SK-N-SH (cell line): ENCODE data around the gene ASB3. TPM values are rescaled to one million over a fixed set of nuclear protein-coding genes. Genes with fewer than 3 reads are reported as not detected.

Experiments used
- CTCF ChIA-PET: fragments of 300-600, 350-600 bp; formaldehyde crosslinking; extraction: SDS; loops from one replicate; lab custom pipeline; 2021; lab: Yijun Ruan, JAX
- POLR2A ChIA-PET: fragments of 350-600 bp; sonication (Branson Sonifier 250); formaldehyde crosslinking; extraction: SDS; loops from one replicate; lab custom pipeline; 2020; ENCODE audit warnings: antibody characterized with exemption, inconsistent platforms; lab: Yijun Ruan, JAX
- DNase-seq: peaks from one replicate; pipeline ENCODE4 v3.0.0; 2012
- H2AFZ ChIP-seq: fragments of 200-600 bp; sonication (generic); 2 replicates; pipeline ENCODE4 v1.8.1; 2016; ENCODE audit warnings: antibody characterized with exemption, mild to moderate bottlenecking, low read depth
- H3F3A ChIP-seq: fragments of 200-600 bp; sonication (generic); replicated peaks from 2 replicates; pipeline ENCODE3; 2016; ENCODE audit warnings: antibody characterized with exemption, mild to moderate bottlenecking; ENCODE audit not compliant: insufficient read depth
- H3K27ac ChIP-seq, 2 experiments: fragments of 200-500 bp in 1 of 2; fragments of 200-600 bp in 1 of 2; sonication (Bioruptor generic) in 1 of 2; sonication (generic), shearing (Covaris generic) in 1 of 2; 2 replicates each; pipeline versions ENCODE4 v1.5.1 to v1.6.1; 2014 to 2016; ENCODE audit warnings: low read depth in 2 of 2, inconsistent platforms in 1 of 2, low read length in 1 of 2, mild to moderate bottlenecking in 1 of 2, mixed read lengths in 1 of 2
- H3K27me3 ChIP-seq: fragments of 200-600 bp; sonication (generic), shearing (Covaris generic); 2 replicates; pipeline ENCODE4 v1.6.1; 2016; ENCODE audit warnings: mixed run types; ENCODE audit not compliant: insufficient read depth
- H3K36me3 ChIP-seq, 2 experiments: fragments of 200-500 bp in 1 of 2; fragments of 200-600 bp in 1 of 2; sonication (Bioruptor generic) in 1 of 2; sonication (generic) in 1 of 2; replicated peaks in 1 of 2; 2 replicates each; pipeline versions ENCODE3 to v1.5.1; 2014 to 2016; ENCODE audit warnings: low read length in 1 of 2, mild to moderate bottlenecking in 1 of 2; ENCODE audit not compliant: insufficient read depth in 2 of 2, control insufficient read depth in 1 of 2
- H3K4me1 ChIP-seq, 2 experiments: fragments of 200-500 bp in 1 of 2; fragments of 200-600 bp in 1 of 2; sonication (Bioruptor generic) in 1 of 2; sonication (generic), shearing (Covaris generic) in 1 of 2; 2 replicates each; pipeline versions ENCODE4 v1.5.1 to v1.6.1; 2014 to 2016; ENCODE audit warnings: low read depth in 1 of 2, low read length in 1 of 2, mixed run types in 1 of 2; ENCODE audit not compliant: insufficient read depth in 2 of 2, control insufficient read depth in 1 of 2
- H3K4me2 ChIP-seq: fragments of 200-600 bp; sonication (generic), shearing (Covaris generic); 2 replicates; pipeline ENCODE4 v1.6.1; 2017; ENCODE audit warnings: mixed run types
- H3K4me3 ChIP-seq, 2 experiments: fragments of 200-500 bp in 1 of 2; fragments of 200-600 bp in 1 of 2; sonication (Bioruptor generic) in 1 of 2; sonication (generic), shearing (Covaris generic) in 1 of 2; 2 replicates each; pipeline versions ENCODE4 v1.5.1 to v1.8.1; 2014 to 2016; ENCODE audit warnings: low read depth in 2 of 2, inconsistent platforms in 1 of 2, low read length in 1 of 2, mild to moderate bottlenecking in 1 of 2, mixed read lengths in 1 of 2, moderate library complexity in 1 of 2
- H3K79me2 ChIP-seq: fragments of 200-600 bp; sonication (generic); 2 replicates; pipeline ENCODE4 v1.8.1; 2017; ENCODE audit warnings: mild to moderate bottlenecking; ENCODE audit not compliant: insufficient read depth
- H3K9ac ChIP-seq: fragments of 200-600 bp; sonication (generic); 2 replicates; pipeline ENCODE4 v1.6.1; 2017; ENCODE audit warnings: mixed run types
- H3K9me2 ChIP-seq: fragments of 200-600 bp; sonication (generic); 2 replicates; pipeline ENCODE4 v1.6.1; 2017; ENCODE audit warnings: mixed run types
- H3K9me3 ChIP-seq: fragments of 200-600 bp; sonication (generic); 2 replicates; pipeline ENCODE4 v1.6.1; 2017; ENCODE audit warnings: mixed run types, mild to moderate bottlenecking, moderate library complexity
- H4K20me1 ChIP-seq: fragments of 200-600 bp; sonication (generic); 2 replicates; pipeline ENCODE4 v1.6.1; 2017; ENCODE audit warnings: mild to moderate bottlenecking, mixed run types; ENCODE audit not compliant: insufficient read depth
- EP300 ChIP-seq, 2 experiments: IDR thresholded peaks; 2 replicates each; pipeline versions ENCODE4 v1.4.0 to v1.6.1; 2012; ENCODE audit warnings: borderline replicate concordance in 1 of 2, low read depth in 1 of 2, low read length in 1 of 2
- FOSL2 ChIP-seq: IDR thresholded peaks from 2 replicates; pipeline ENCODE4 v1.4.0; 2012; ENCODE audit warnings: low read depth, mild to moderate bottlenecking, moderate library complexity, borderline replicate concordance
- GABPA ChIP-seq: IDR thresholded peaks from 2 replicates; pipeline ENCODE4 v1.4.0; 2012; ENCODE audit warnings: low read depth, mild to moderate bottlenecking
- NFIC ChIP-seq: IDR thresholded peaks from 2 replicates; pipeline ENCODE4 v1.4.0; 2012; ENCODE audit warnings: borderline replicate concordance
- RFX5 ChIP-seq: IDR thresholded peaks from 2 replicates; pipeline ENCODE4 v1.6.1; 2012; ENCODE audit warnings: mild to moderate bottlenecking, improper control_type of control experiment, low read length
- RXRA ChIP-seq: IDR thresholded peaks from 2 replicates; pipeline ENCODE4 v1.4.0; 2012; ENCODE audit warnings: low read depth, mild to moderate bottlenecking, borderline replicate concordance
- SMC3 ChIP-seq: IDR thresholded peaks from 2 replicates; pipeline ENCODE4 v1.6.1; 2012; ENCODE audit warnings: low read depth, low read length, improper control_type of control experiment
- TAF1 ChIP-seq: IDR thresholded peaks from 2 replicates; pipeline ENCODE4 v1.6.1; 2012; ENCODE audit warnings: low read depth, mild to moderate bottlenecking, low read length, moderate library complexity, borderline replicate concordance
- TCF12 ChIP-seq: IDR thresholded peaks from 2 replicates; pipeline ENCODE4 v1.4.0; 2012
- TEAD4 ChIP-seq: IDR thresholded peaks from 2 replicates; pipeline ENCODE4 v1.4.0; 2012; ENCODE audit warnings: mild to moderate bottlenecking, borderline replicate concordance; ENCODE audit not compliant: insufficient read depth
- WGBS: methylation state at CpG from one replicate; pipeline ENCODE4 v1.1.6; 2017; ENCODE audit warnings: low lambda C conversion rate; 5-methylcytosine and 5-hydroxymethylcytosine counted together
- polyA plus RNA-seq, 3 experiments: library from polyadenylated mRNA; depleted of rRNA; stranded (reverse); fragments of >200 nt; gene quantifications; 2 replicates each; pipeline ENCODE4 v1.2.3, GENCODE V29; 2012
- TF ChIP-seq, protein P1 (sequence below): IDR thresholded peaks from 2 replicates; pipeline ENCODE4 v1.4.0; 2012; ENCODE audit warnings: low read depth, borderline replicate concordance
- TF ChIP-seq, protein P2 (sequence below): IDR thresholded peaks from 2 replicates; pipeline ENCODE4 v1.6.1; 2012; ENCODE audit warnings: mild to moderate bottlenecking, low read depth, low read length, moderate library complexity
- TF ChIP-seq, protein P3 (sequence below): IDR thresholded peaks from 2 replicates; pipeline ENCODE4; 2012
- TF ChIP-seq, protein P4 (sequence below): IDR thresholded peaks from 2 replicates; pipeline ENCODE4 v1.4.0; 2012; ENCODE audit warnings: low read depth, borderline replicate concordance
- TF ChIP-seq, protein P5 (sequence below): fragments of 150-350 bp; IDR thresholded peaks from 2 replicates; pipeline ENCODE4 v1.6.1; 2017; ENCODE audit warnings: antibody characterized with exemption, low read length, low read depth, borderline replicate concordance

ASB3 gene
- polyA plus RNA-seq, 1 of the 3 experiments (the other 2 are of a cell fraction), result 16.2 TPM

DNA sequence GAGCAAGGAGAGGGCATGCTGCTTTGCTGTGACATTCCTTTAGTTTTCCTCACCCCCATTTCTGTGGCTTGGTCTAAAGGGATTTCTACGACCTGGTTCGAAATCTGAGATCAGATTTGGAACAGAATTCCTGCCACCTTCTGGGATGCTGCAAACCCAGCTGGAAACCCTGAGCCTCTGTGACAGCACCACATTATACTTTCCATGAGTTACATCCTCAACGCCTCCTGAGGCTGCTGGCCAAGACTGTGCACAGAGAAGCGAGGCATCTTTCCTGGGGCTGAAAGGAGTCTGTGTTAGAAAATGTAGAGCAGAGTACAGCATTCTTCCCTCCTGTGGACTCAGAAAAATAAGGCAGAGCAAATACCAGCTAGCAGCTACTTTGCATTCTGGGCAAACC, 157.3 kb downstream of the ASB3 start:
- H3K36me3 ChIP-seq, result no peaks in the 10 kb centered on the region
- H3F3A ChIP-seq, result no peaks in the 10 kb centered on the region
- H3K27ac ChIP-seq, result no peak overlapping the region
- WGBS, result 67% methylated on average over 3 of the region's 4 CpGs
- no peaks in the 10 kb centered on the region; a peak in 1 of 4 replicates for H3K4me1 ChIP-seq
- POLR2A ChIA-PET, result no interaction called here
- H3K79me2 ChIP-seq, result no peaks in the 10 kb centered on the region
- H3K9me3 ChIP-seq, result no peaks in the 10 kb centered on the region
- H3K27me3 ChIP-seq, result no peaks in the 10 kb centered on the region
- H4K20me1 ChIP-seq, result no peaks in the 10 kb centered on the region
- H3K4me2 ChIP-seq, result no peak overlapping the region
- no peak overlapping the region for H3K4me3 ChIP-seq
- H3K9me2 ChIP-seq, result no peaks in the 10 kb centered on the region
- DNase-seq, result no peak
- no peak overlapping the region for H3K9ac ChIP-seq
- CTCF ChIA-PET, result interaction anchor here (0.9 kb wide), 1 partner anchor 26 kb away, joined by 3 read pairs; no protein-coding TSS in a partner anchor
- TF ChIP-seq TAF1 (no peak), TCF12 (no peak), RXRA (no peak), EP300 (IDR thresholded peaks at IDR 0.05; ENCODE audit: borderline replicate concordance in 1 of 2, low read depth in 1 of 2, low read length in 1 of 2) (no peak), GABPA (no peak), RFX5 (no peak), TEAD4 (no peak), FOSL2 (no peak), SMC3 (no peak), NFIC (no peak)
- TF ChIP-seq, protein P1, sequence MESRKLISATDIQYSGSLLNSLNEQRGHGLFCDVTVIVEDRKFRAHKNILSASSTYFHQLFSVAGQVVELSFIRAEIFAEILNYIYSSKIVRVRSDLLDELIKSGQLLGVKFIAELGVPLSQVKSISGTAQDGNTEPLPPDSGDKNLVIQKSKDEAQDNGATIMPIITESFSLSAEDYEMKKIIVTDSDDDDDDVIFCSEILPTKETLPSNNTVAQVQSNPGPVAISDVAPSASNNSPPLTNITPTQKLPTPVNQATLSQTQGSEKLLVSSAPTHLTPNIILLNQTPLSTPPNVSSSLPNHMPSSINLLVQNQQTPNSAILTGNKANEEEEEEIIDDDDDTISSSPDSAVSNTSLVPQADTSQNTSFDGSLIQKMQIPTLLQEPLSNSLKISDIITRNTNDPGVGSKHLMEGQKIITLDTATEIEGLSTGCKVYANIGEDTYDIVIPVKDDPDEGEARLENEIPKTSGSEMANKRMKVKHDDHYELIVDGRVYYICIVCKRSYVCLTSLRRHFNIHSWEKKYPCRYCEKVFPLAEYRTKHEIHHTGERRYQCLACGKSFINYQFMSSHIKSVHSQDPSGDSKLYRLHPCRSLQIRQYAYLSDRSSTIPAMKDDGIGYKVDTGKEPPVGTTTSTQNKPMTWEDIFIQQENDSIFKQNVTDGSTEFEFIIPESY, result no peak
- TF ChIP-seq, protein P2, sequence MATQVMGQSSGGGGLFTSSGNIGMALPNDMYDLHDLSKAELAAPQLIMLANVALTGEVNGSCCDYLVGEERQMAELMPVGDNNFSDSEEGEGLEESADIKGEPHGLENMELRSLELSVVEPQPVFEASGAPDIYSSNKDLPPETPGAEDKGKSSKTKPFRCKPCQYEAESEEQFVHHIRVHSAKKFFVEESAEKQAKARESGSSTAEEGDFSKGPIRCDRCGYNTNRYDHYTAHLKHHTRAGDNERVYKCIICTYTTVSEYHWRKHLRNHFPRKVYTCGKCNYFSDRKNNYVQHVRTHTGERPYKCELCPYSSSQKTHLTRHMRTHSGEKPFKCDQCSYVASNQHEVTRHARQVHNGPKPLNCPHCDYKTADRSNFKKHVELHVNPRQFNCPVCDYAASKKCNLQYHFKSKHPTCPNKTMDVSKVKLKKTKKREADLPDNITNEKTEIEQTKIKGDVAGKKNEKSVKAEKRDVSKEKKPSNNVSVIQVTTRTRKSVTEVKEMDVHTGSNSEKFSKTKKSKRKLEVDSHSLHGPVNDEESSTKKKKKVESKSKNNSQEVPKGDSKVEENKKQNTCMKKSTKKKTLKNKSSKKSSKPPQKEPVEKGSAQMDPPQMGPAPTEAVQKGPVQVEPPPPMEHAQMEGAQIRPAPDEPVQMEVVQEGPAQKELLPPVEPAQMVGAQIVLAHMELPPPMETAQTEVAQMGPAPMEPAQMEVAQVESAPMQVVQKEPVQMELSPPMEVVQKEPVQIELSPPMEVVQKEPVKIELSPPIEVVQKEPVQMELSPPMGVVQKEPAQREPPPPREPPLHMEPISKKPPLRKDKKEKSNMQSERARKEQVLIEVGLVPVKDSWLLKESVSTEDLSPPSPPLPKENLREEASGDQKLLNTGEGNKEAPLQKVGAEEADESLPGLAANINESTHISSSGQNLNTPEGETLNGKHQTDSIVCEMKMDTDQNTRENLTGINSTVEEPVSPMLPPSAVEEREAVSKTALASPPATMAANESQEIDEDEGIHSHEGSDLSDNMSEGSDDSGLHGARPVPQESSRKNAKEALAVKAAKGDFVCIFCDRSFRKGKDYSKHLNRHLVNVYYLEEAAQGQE, result no peak
- TF ChIP-seq, protein P3, sequence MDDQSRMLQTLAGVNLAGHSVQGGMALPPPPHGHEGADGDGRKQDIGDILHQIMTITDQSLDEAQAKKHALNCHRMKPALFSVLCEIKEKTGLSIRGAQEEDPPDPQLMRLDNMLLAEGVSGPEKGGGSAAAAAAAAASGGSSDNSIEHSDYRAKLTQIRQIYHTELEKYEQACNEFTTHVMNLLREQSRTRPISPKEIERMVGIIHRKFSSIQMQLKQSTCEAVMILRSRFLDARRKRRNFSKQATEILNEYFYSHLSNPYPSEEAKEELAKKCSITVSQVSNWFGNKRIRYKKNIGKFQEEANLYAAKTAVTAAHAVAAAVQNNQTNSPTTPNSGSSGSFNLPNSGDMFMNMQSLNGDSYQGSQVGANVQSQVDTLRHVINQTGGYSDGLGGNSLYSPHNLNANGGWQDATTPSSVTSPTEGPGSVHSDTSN, result no peak
- TF ChIP-seq, protein P4, sequence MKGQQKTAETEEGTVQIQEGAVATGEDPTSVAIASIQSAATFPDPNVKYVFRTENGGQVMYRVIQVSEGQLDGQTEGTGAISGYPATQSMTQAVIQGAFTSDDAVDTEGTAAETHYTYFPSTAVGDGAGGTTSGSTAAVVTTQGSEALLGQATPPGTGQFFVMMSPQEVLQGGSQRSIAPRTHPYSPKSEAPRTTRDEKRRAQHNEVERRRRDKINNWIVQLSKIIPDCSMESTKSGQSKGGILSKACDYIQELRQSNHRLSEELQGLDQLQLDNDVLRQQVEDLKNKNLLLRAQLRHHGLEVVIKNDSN, result no peak
- TF ChIP-seq, protein P5, sequence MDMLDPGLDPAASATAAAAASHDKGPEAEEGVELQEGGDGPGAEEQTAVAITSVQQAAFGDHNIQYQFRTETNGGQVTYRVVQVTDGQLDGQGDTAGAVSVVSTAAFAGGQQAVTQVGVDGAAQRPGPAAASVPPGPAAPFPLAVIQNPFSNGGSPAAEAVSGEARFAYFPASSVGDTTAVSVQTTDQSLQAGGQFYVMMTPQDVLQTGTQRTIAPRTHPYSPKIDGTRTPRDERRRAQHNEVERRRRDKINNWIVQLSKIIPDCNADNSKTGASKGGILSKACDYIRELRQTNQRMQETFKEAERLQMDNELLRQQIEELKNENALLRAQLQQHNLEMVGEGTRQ, result no peak
- H2AFZ ChIP-seq, result no peak overlapping the region
